Kidney (tissue), 14 donors: ENCODE measurements around the gene AGO3. TPM values are rescaled to one million over a fixed set of nuclear protein-coding genes. Genes with fewer than 3 reads are reported as not detected.
A peak's percentile ranks its signal among the peaks of the same experiment; 100 is the strongest.

ENCODE experiments used
- DNase-seq, 5 donors: peaks; one replicate each; pipeline ENCODE4 v3.0.0-alpha.2; 2013 to 2020
- FAIRE-seq: peaks from 2 replicates; lab custom pipeline; 2012; peaks lifted over from hg19 to GRCh38; lab: Jason Lieb, UNC
- H3K27ac ChIP-seq, 2 donors: one replicate each; pipeline ENCODE4 v1.7.0; 2013; ENCODE audit warnings: low read depth in 2 of 2, low read length in 2 of 2, inconsistent platforms in 1 of 2
- H3K27me3 ChIP-seq: one replicate; pipeline ENCODE4 v1.7.1; 2013; ENCODE audit warnings: low read length, inconsistent platforms; ENCODE audit not compliant: control insufficient read depth, insufficient read depth
- H3K36me3 ChIP-seq, 3 donors: one replicate each; pipeline versions ENCODE4 v1.7.0 to v1.7.1; 2013; ENCODE audit warnings: low read length in 3 of 3, control low read depth in 1 of 3, inconsistent platforms in 1 of 3; ENCODE audit not compliant: insufficient read depth in 3 of 3, control insufficient read depth in 2 of 3
- H3K4me1 ChIP-seq, 3 donors: one replicate each; pipeline versions ENCODE4 v1.7.0 to v1.7.1; 2013; ENCODE audit warnings: low read length in 3 of 3, inconsistent platforms in 1 of 3, low read depth in 1 of 3; ENCODE audit not compliant: control insufficient read depth in 2 of 3, insufficient read depth in 2 of 3
- H3K4me3 ChIP-seq, 3 donors: one replicate each; pipeline versions ENCODE4 v1.7.0 to v1.8.1; 2013; ENCODE audit warnings: low read length in 3 of 3, control low read depth in 1 of 3, inconsistent platforms in 1 of 3
- H3K9ac ChIP-seq, 3 donors: one replicate each; pipeline versions ENCODE4 v1.7.0 to v1.7.1; 2013; ENCODE audit warnings: low read length in 3 of 3, control low read depth in 1 of 3, inconsistent platforms in 1 of 3
- H3K9me3 ChIP-seq, 3 donors: one replicate each; pipeline versions ENCODE4 v1.7.0 to v1.7.1; 2013; ENCODE audit warnings: low read length in 3 of 3, control low read depth in 1 of 3, inconsistent platforms in 1 of 3; ENCODE audit not compliant: control insufficient read depth in 2 of 3, insufficient read depth in 1 of 3
- CTCF ChIP-seq: IDR thresholded peaks from 3 replicates; pipeline ENCODE4 v1.5.1; 2012; ENCODE audit warnings: mild to moderate bottlenecking, moderate library complexity, borderline replicate concordance; ENCODE audit not compliant: insufficient read depth; ENCODE audit errors: extremely low read depth
- intact Hi-C: fragments of 100-400 bp; cut with DNase I; formaldehyde crosslinking; loops from one replicate; pipeline ENCODE4 v1.11.1; 2022
- polyA plus RNA-seq: library from polyadenylated mRNA; stranded (reverse); fragments of 350-450 nt; fragmentation: Illumina TruSeq; extraction: RNeasy Lipid Tissue Mini Kit (QIAGEN cat#74804); gene quantifications from one replicate; pipeline ENCODE4 v1.2.3, GENCODE V29; 2014; ENCODE audit warnings: low read depth, low replicate concordance; ENCODE audit not compliant: insufficient read depth
- total RNA-seq: library from RNA; stranded (reverse); fragmentation: NEBNext Ultra II Directional; extraction: Animal tissue kit (Norgen Biotek cat#: 25700); gene quantifications from one replicate; pipeline ENCODE4 v1.2.1, GENCODE V29; 2021
- donor health status: control.
- donor health status: control.
- donor health status: control.
- donor health status: control.
- donor health status: control.
- donor health status: DM: yes; HTN: yes; CAD: no.
- donor health status: Normal renal cell carcinoma (clear cell type).

AGO3 gene
- total and polyA plus RNA-seq, 2 donors from 2014 or later: 2.8 to 28.2 TPM

- FAIRE-seq: no peak
Measured at GRCh38 chr1:36008546-36009197, 77.8 kb downstream of the AGO3 start.

GRCh38 chr1:36014722-36015220 lies 83.9 kb downstream of the AGO3 start:
- no peak overlapping the region for H3K4me3 ChIP-seq
- TF ChIP-seq CTCF: no peak
- peaks cover 3 to 7% (median 6%) of the 10 kb centered on the region in 3 donors for H3K36me3 ChIP-seq
- no peak overlapping the region for H3K27ac ChIP-seq
- no peak overlapping the region for H3K9ac ChIP-seq
- no peaks in the 10 kb centered on the region for H3K9me3 ChIP-seq
- peak in 1 of 5 donors; percentile 6 for DNase-seq
- intact Hi-C loops: no loop called here
- H3K27me3 ChIP-seq: no peaks in the 10 kb centered on the region
- H3K4me1 ChIP-seq: no peaks in the 10 kb centered on the region
- FAIRE-seq: no peak

More at GRCh38 chr1:36008546-36009197, 77.8 kb downstream of the AGO3 start:
- H3K27me3 ChIP-seq: no peaks in the 10 kb centered on the region
- intact Hi-C loops: no loop called here
- no peak overlapping the region for H3K4me3 ChIP-seq
- no peak overlapping the region for H3K27ac ChIP-seq
- TF ChIP-seq CTCF: no peak
- H3K4me1 ChIP-seq: no peaks in the 10 kb centered on the region
- peaks cover 0 to 6% (median 5%) of the 10 kb centered on the region in 3 donors for H3K36me3 ChIP-seq
- no peaks in the 10 kb centered on the region for H3K9me3 ChIP-seq
- no peak overlapping the region for H3K9ac ChIP-seq
- DNase-seq: no peak

- DNase-seq: no peak
- Histone ChIP-seq H3K36me3 (peaks cover 3 to 7% (median 6%) of the 10 kb centered on the region in 3 donors), H3K27me3 (no peaks in the 10 kb centered on the region), H3K4me1 (no peaks in the 10 kb centered on the region), H3K9me3 (no peaks in the 10 kb centered on the region), H3K4me3 (no peak overlapping the region), H3K27ac (no peak overlapping the region), H3K9ac (no peak overlapping the region)
- intact Hi-C loops: no loop called here
- TF ChIP-seq CTCF: no peak
- no peak for FAIRE-seq
Measured at GRCh38 chr1:36016686-36017085, 85.8 kb downstream of the AGO3 start.
